A549 (cell line): ENCODE measurements around the gene NRDE2.

ENCODE experiments used
- CEBPB ChIP-seq, 2 experiments: fragments of >200 bp in 1 of 2; sonication (Bioruptor Twin) in 1 of 2; formaldehyde crosslinking in 1 of 2; IDR thresholded peaks; 2 replicates each; pipeline ENCODE4 v1.6.1; 2012 to 2016
- EP300 ChIP-seq, 2 experiments: fragments of >200 bp; sonication (Bioruptor Twin); formaldehyde crosslinking; IDR thresholded peaks; 2 replicates in 1 of 2; 3 replicates in 1 of 2; pipeline ENCODE4 v1.6.1; 2016 to 2017
- HOXA7 ChIP-seq: fragments of 250-450 bp; sonication (Bioruptor Pico); IDR thresholded peaks from 2 replicates; pipeline ENCODE4 v1.5.0; 2020; ENCODE audit warnings: mild to moderate bottlenecking, moderate library complexity
- HOXB5 ChIP-seq: fragments of 250-450 bp; sonication (Bioruptor Pico); IDR thresholded peaks from 2 replicates; pipeline ENCODE4 v1.5.0; 2020; ENCODE audit warnings: mild to moderate bottlenecking, moderate library complexity
- MAX ChIP-seq: IDR thresholded peaks from 2 replicates; pipeline ENCODE4 v1.6.1; 2012
- MAZ ChIP-seq: fragments of 150-350 bp; IDR thresholded peaks from 2 replicates; pipeline ENCODE4 v1.6.1; 2014; ENCODE audit warnings: antibody characterized with exemption, low read depth, low read length, borderline replicate concordance
- POLR2A ChIP-seq: IDR thresholded peaks from 2 replicates; pipeline ENCODE4 v1.6.1; 2012; ENCODE audit warnings: mild to moderate bottlenecking, low read length
- RAD21 ChIP-seq, 2 experiments: fragments of >200 bp in 1 of 2; sonication (Bioruptor Twin) in 1 of 2; formaldehyde crosslinking in 1 of 2; IDR thresholded peaks in 1 of 2; conservative IDR thresholded peaks in 1 of 2; 2 replicates in 1 of 2; 3 replicates in 1 of 2; pipeline ENCODE4 v1.6.1; 2012 to 2018; ENCODE audit warnings: inconsistent platforms in 1 of 2
- ZFP36 ChIP-seq: fragments of 450-650 bp; IDR thresholded peaks from 2 replicates; pipeline ENCODE4 v1.6.1; 2014; ENCODE audit warnings: borderline replicate concordance; ENCODE audit not compliant: partially characterized antibody
- TF ChIP-seq, protein P1 (sequence below): fragments of >200 bp; sonication (Bioruptor Twin); formaldehyde crosslinking; IDR thresholded peaks from 3 replicates; pipeline ENCODE4 v1.5.1; 2016

GRCh38 chr14:90379106-90379505, 47.4 kb upstream of the NRDE2 start:
- TF ChIP-seq EP300 (IDR thresholded peaks at IDR 0.05): no peak
- TF ChIP-seq MAZ: no peak
- TF ChIP-seq, protein P1, sequence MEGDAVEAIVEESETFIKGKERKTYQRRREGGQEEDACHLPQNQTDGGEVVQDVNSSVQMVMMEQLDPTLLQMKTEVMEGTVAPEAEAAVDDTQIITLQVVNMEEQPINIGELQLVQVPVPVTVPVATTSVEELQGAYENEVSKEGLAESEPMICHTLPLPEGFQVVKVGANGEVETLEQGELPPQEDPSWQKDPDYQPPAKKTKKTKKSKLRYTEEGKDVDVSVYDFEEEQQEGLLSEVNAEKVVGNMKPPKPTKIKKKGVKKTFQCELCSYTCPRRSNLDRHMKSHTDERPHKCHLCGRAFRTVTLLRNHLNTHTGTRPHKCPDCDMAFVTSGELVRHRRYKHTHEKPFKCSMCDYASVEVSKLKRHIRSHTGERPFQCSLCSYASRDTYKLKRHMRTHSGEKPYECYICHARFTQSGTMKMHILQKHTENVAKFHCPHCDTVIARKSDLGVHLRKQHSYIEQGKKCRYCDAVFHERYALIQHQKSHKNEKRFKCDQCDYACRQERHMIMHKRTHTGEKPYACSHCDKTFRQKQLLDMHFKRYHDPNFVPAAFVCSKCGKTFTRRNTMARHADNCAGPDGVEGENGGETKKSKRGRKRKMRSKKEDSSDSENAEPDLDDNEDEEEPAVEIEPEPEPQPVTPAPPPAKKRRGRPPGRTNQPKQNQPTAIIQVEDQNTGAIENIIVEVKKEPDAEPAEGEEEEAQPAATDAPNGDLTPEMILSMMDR: no peak
- TF ChIP-seq POLR2A: no peak
- no peak for TF ChIP-seq HOXB5 (CRISPR knock-in tag)
- TF ChIP-seq HOXA7 (CRISPR knock-in tag): no peak
- TF ChIP-seq CEBPB (IDR thresholded peaks at IDR 0.05): no peak
- TF ChIP-seq ZFP36: no peak
- no peak for TF ChIP-seq RAD21 (conservative IDR thresholded peaks at IDR 0.05 in 1 of 2, IDR thresholded peaks at IDR 0.05 in 1 of 2)
- no peak for TF ChIP-seq MAX
